ENCODE measurements around the gene MAGIX.
A peak's percentile ranks its signal among the peaks of the same experiment; 100 is the strongest.

The MAGIX gene

GRCh38 chrX:49193542-49193964 lies 31.0 kb downstream of the MAGIX start:
- no peaks in the 10 kb centered on the region for H3K9me3 ChIP-seq (ENCODE audit: insufficient read depth, low read length)
- no peak for TF ChIP-seq YY1 (IDR thresholded peaks at IDR 0.05; ENCODE audit: insufficient read depth, insufficient read length)
- TF ChIP-seq SUZ12 (IDR thresholded peaks at IDR 0.05; ENCODE audit: extremely low read depth, insufficient read depth, insufficient read length): no peak
- TF ChIP-seq ZNF274 (IDR thresholded peaks at IDR 0.05; ENCODE audit: low read depth, low read length): no peak
- peaks cover 4% of the 10 kb centered on the region for H3K36me3 ChIP-seq (ENCODE audit: insufficient read depth, insufficient read length, low read length)
- H3K27me3 ChIP-seq (ENCODE audit: insufficient read depth, insufficient read length): peaks cover 8% of the 10 kb centered on the region
- peaks cover 18% of the 10 kb centered on the region for H3K4me1 ChIP-seq (ENCODE audit: insufficient read depth, insufficient read length)
- H3K9ac ChIP-seq (ENCODE audit: insufficient read length, low read depth): no peak overlapping the region
- no peak overlapping the region for H3K4me3 ChIP-seq (ENCODE audit: insufficient read length, low read depth)
- no peak for DNase-seq (ENCODE audit: low read depth, low spot score)

DNA sequence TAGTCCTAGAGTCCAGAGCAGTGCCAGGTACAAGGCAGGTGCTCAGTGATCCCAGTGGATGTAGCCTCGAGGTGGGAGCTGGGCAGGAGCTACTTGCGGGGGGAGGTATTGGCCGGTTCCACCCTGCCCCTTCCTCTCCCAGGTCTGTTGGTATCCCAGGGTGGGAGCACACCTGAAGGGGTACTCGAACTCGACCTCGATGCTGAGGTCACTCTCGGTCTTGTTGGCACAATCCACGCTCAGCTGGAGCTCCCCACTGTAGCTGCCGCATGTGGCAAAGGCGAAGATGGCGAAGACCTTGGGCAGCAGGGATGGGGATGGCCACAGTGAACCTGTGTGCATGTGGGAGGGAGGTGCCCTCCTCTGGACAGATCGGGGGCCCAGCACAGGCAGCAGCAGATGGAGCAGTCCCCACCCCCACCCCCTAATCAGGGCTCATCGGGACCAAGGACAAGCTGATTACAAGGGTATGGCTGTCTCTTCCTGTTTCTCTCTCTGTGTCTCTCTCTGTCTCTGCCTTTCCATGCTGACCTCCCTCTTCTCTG lies 35.1 kb downstream of the MAGIX start:
- Histone ChIP-seq H3K27me3 (ENCODE audit: insufficient read depth, insufficient read length) (peaks cover 22% of the 10 kb centered on the region), H3K9me3 (ENCODE audit: insufficient read depth, low read length) (no peaks in the 10 kb centered on the region), H3K9ac (ENCODE audit: insufficient read length, low read depth) (no peak overlapping the region), H3K36me3 (ENCODE audit: insufficient read depth, insufficient read length, low read length) (peaks cover 4% of the 10 kb centered on the region), H3K4me3 (ENCODE audit: insufficient read length, low read depth) (no peak overlapping the region), H3K4me1 (ENCODE audit: insufficient read depth, insufficient read length) (peaks cover 24% of the 10 kb centered on the region)
- DNase-seq (ENCODE audit: low read depth, low spot score): no peak
- TF ChIP-seq SUZ12 (IDR thresholded peaks at IDR 0.05; ENCODE audit: extremely low read depth, insufficient read depth, insufficient read length) (no peak), YY1 (IDR thresholded peaks at IDR 0.05; ENCODE audit: insufficient read depth, insufficient read length) (no peak), ZNF274 (IDR thresholded peaks at IDR 0.05; ENCODE audit: low read depth, low read length) (no peak)

DNA sequence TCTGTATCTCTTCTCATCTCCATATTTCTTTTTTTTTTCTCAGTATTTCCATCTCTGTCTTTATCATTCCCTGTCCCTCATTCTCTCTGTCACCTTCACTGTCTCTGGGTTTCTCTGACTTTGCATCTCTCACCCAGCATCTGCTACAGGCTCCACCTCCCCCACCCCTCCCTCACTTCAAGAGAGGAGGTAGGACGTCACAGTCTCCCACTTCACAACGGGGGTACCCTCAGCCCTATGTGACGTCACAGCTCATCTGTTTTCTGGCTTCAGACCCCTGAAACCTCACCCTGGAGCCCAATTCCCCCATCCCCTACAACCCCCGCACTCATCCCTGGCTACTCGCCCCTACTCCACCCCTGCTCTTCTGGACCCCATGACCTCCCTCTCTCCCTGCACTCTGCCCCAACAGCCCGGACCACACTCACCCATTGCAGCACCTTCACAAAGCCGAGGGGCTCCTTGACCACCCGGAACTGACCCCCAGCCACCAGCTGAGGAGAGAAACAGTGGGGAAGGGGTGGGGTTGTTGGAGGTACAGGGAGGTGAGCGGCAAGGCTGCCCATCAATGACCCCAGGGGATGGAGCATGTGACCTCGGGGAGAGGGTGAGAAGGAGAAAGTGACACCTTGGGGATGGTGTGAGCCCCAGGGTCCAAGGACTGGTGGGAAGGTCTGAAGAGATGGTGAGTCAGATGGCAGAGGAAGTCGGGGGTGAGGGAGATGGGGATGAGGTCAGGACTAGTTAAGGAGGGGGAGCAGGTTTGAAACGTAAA lies 36.2 kb downstream of the MAGIX start:
- peak overlapping the region; percentile 15 for H3K4me3 ChIP-seq (ENCODE audit: insufficient read length, low read depth)
- TF ChIP-seq YY1 (IDR thresholded peaks at IDR 0.05; ENCODE audit: insufficient read depth, insufficient read length) (no peak), SUZ12 (IDR thresholded peaks at IDR 0.05; ENCODE audit: extremely low read depth, insufficient read depth, insufficient read length) (no peak), ZNF274 (IDR thresholded peaks at IDR 0.05; ENCODE audit: low read depth, low read length) (no peak)
- H3K4me1 ChIP-seq (ENCODE audit: insufficient read depth, insufficient read length): peaks cover 23% of the 10 kb centered on the region
- H3K9ac ChIP-seq (ENCODE audit: insufficient read length, low read depth): peak overlapping the region; percentile 32
- no peak for DNase-seq (ENCODE audit: low read depth, low spot score)
- H3K36me3 ChIP-seq (ENCODE audit: insufficient read depth, insufficient read length, low read length): peaks cover 4% of the 10 kb centered on the region
- H3K9me3 ChIP-seq (ENCODE audit: insufficient read depth, low read length): no peaks in the 10 kb centered on the region
- peaks cover 22% of the 10 kb centered on the region for H3K27me3 ChIP-seq (ENCODE audit: insufficient read depth, insufficient read length)

- peaks cover 20% of the 10 kb centered on the region for H3K4me1 ChIP-seq (ENCODE audit: insufficient read depth, insufficient read length)
- H3K4me3 ChIP-seq (ENCODE audit: insufficient read length, low read depth): peak overlapping the region; percentile 15
- H3K27me3 ChIP-seq (ENCODE audit: insufficient read depth, insufficient read length): peaks cover 22% of the 10 kb centered on the region
- DNase-seq (ENCODE audit: low read depth, low spot score): no peak
- peaks cover 2% of the 10 kb centered on the region for H3K36me3 ChIP-seq (ENCODE audit: insufficient read depth, insufficient read length, low read length)
- TF ChIP-seq ZNF274 (IDR thresholded peaks at IDR 0.05; ENCODE audit: low read depth, low read length) (no peak), YY1 (IDR thresholded peaks at IDR 0.05; ENCODE audit: insufficient read depth, insufficient read length) (no peak), SUZ12 (IDR thresholded peaks at IDR 0.05; ENCODE audit: extremely low read depth, insufficient read depth, insufficient read length) (no peak)
- peak overlapping the region; percentile 61 for H3K9ac ChIP-seq (ENCODE audit: insufficient read length, low read depth)
- no peaks in the 10 kb centered on the region for H3K9me3 ChIP-seq (ENCODE audit: insufficient read depth, low read length)
Measured at GRCh38 chrX:49199315-49199595, 36.7 kb downstream of the MAGIX start.

DNA sequence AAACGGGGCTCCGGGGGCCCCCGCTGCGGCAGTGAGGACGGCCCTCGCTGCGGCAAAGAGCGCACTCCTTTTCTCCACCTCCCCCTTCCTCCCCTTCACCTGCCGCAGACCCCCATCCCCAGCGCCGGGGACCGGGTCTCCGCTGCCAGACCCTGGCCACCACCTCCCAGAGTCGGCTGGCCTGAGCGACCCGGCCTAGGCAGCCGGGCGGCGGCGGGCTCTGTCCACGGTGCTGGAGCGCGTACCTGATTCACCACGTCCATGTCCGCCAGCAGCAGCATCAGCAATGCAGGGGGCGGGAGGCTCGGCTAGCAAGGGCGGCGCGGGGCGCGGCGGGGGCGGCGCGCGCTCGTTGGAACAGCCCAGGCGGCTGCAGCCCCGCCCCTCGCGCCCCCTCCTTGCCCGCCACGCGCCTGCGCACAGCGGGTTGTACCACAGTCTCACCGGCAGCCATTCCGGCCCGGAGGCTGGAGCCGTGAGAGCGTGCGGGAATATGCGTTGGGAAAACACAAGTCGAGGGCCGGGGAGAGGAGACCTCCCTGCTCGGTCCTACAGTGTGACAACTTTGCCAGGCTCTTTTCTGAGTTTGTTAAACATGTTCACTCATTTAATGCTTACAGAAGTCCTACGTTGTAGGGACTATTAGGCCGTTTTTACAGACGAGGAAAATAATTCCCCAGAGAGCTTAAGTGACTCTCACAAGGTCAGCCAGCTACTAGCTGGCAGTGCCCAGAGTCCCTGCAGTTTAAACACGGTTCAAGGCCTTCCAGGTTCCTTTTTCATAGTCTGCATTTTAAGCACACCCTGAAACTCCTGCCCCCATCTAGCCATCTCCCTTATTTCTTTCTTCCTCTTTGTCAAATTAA lies 37.6 kb downstream of the MAGIX start, which contains the start of gene SYP:
SYP (minus strand) TSS at position 288 of the 866 bp plus-strand sequence; CDS start at position 281, 7 bp downstream.
- Histone ChIP-seq H3K4me3 (ENCODE audit: insufficient read length, low read depth) (peak within 1 kb of the TSS; percentile 15), H3K9ac (ENCODE audit: insufficient read length, low read depth) (peak within 1 kb of the TSS; percentile 75), H3K9me3 (ENCODE audit: insufficient read depth, low read length) (no peaks in the 10 kb centered on the region), H3K36me3 (ENCODE audit: insufficient read depth, insufficient read length, low read length) (no peaks in the 10 kb centered on the region), H3K27me3 (ENCODE audit: insufficient read depth, insufficient read length) (peaks cover 22% of the 10 kb centered on the region), H3K4me1 (ENCODE audit: insufficient read depth, insufficient read length) (peaks cover 23% of the 10 kb centered on the region)
- DNase-seq (ENCODE audit: low read depth, low spot score): peak; percentile 75
- no peak for TF ChIP-seq SUZ12 (IDR thresholded peaks at IDR 0.05; ENCODE audit: extremely low read depth, insufficient read depth, insufficient read length)
- TF ChIP-seq YY1 (IDR thresholded peaks at IDR 0.05; ENCODE audit: insufficient read depth, insufficient read length): peak; percentile 53
- no peak for TF ChIP-seq ZNF274 (IDR thresholded peaks at IDR 0.05; ENCODE audit: low read depth, low read length)

DNA sequence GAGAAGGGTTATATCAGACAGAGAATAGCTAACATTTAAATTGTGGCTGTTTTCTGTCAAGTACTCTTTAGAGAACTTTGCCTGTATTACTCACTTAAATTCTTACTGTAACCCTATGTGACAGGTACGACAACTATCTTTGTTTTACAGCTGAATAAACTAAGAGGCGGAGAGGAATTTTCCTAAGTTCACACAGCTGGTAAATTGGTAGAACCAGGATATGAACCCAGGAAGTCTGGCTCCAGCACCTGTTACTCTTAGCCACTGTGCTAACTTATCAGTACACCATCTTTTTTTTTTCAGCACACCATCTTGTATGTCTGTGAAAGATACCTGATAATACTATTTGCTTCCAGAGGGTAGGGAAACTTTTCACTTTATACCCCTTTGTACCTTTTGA lies 39.5 kb downstream of the MAGIX start:
- Histone ChIP-seq H3K4me1 (ENCODE audit: insufficient read depth, insufficient read length) (peaks cover 20% of the 10 kb centered on the region), H3K4me3 (ENCODE audit: insufficient read length, low read depth) (no peak overlapping the region), H3K36me3 (ENCODE audit: insufficient read depth, insufficient read length, low read length) (no peaks in the 10 kb centered on the region), H3K9me3 (ENCODE audit: insufficient read depth, low read length) (no peaks in the 10 kb centered on the region), H3K9ac (ENCODE audit: insufficient read length, low read depth) (no peak overlapping the region), H3K27me3 (ENCODE audit: insufficient read depth, insufficient read length) (peaks cover 22% of the 10 kb centered on the region)
- TF ChIP-seq ZNF274 (IDR thresholded peaks at IDR 0.05; ENCODE audit: low read depth, low read length) (no peak), YY1 (IDR thresholded peaks at IDR 0.05; ENCODE audit: insufficient read depth, insufficient read length) (no peak), SUZ12 (IDR thresholded peaks at IDR 0.05; ENCODE audit: extremely low read depth, insufficient read depth, insufficient read length) (no peak)
- no peak for DNase-seq (ENCODE audit: low read depth, low spot score)

GRCh38 chrX:49203536-49203935 lies 41.0 kb downstream of the MAGIX start:
- Histone ChIP-seq H3K4me3 (ENCODE audit: insufficient read length, low read depth) (no peak overlapping the region), H3K36me3 (ENCODE audit: insufficient read depth, insufficient read length, low read length) (no peaks in the 10 kb centered on the region), H3K27me3 (ENCODE audit: insufficient read depth, insufficient read length) (peaks cover 13% of the 10 kb centered on the region), H3K4me1 (ENCODE audit: insufficient read depth, insufficient read length) (peaks cover 14% of the 10 kb centered on the region), H3K9ac (ENCODE audit: insufficient read length, low read depth) (no peak overlapping the region), H3K9me3 (ENCODE audit: insufficient read depth, low read length) (no peaks in the 10 kb centered on the region)
- no peak for TF ChIP-seq YY1 (IDR thresholded peaks at IDR 0.05; ENCODE audit: insufficient read depth, insufficient read length)
- no peak for TF ChIP-seq ZNF274 (IDR thresholded peaks at IDR 0.05; ENCODE audit: low read depth, low read length)
- no peak for TF ChIP-seq SUZ12 (IDR thresholded peaks at IDR 0.05; ENCODE audit: extremely low read depth, insufficient read depth, insufficient read length)
- no peak for DNase-seq (ENCODE audit: low read depth, low spot score)
